GM06990 (cell line): ENCODE measurements around the gene KIAA0040.

ENCODE experiments used
- DNase-seq: peaks from one replicate; pipeline ENCODE4 v3.0.0-alpha.2; 2011; ENCODE audit not compliant: insufficient read length; ENCODE audit errors: extremely low read depth
- H3K27me3 ChIP-seq: replicated peaks from 2 replicates; pipeline ENCODE4 v1.6.0; 2011; ENCODE audit warnings: low read length; ENCODE audit not compliant: control insufficient read depth, insufficient read depth
- H3K36me3 ChIP-seq: 2 replicates; pipeline ENCODE4 v1.5.1; 2011; ENCODE audit warnings: low read length; ENCODE audit not compliant: control insufficient read depth, insufficient read depth
- H3K4me3 ChIP-seq: replicated peaks from 2 replicates; pipeline ENCODE4 v1.5.1; 2011; ENCODE audit warnings: low read depth, mild to moderate bottlenecking, control low read depth, low read length
- CTCF ChIP-seq: IDR thresholded peaks from 2 replicates; pipeline ENCODE4 v1.5.1; 2011; ENCODE audit warnings: low read length, control low read depth, mild to moderate bottlenecking, inconsistent platforms; ENCODE audit not compliant: insufficient read depth, poor library complexity, severe bottlenecking

KIAA0040 gene

DNA sequence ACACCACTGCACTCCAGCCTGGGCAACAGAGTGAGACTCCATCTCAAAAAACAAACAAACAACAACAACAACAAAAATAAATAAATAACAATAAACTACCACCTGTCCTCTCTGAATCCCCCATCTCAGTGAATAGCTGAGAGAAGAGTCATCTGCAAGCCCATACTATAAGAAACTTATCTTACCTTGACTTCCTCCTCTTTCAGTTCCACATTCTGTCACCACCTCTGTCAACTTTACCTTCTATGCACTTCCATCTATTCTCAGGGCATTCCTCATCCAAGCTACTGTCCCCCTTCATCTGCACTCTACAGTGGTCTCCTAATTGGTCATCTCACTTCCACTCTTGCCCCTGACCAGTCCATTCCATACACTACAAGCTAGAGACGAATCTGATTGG is 58.1 kb downstream of the KIAA0040 start:
- no peaks in the 10 kb centered on the region for H3K36me3 ChIP-seq
- TF ChIP-seq CTCF = no peak
- no peak for DNase-seq
- H3K4me3 ChIP-seq = no peak overlapping the region
- H3K27me3 ChIP-seq = no peaks in the 10 kb centered on the region

- Histone ChIP-seq H3K36me3 (no peaks in the 10 kb centered on the region), H3K27me3 (no peaks in the 10 kb centered on the region), H3K4me3 (no peak overlapping the region)
- DNase-seq = no peak
- no peak for TF ChIP-seq CTCF
Measured at GRCh38 chr1:175133673-175134435, 58.7 kb downstream of the KIAA0040 start.

GRCh38 chr1:175132436-175132835 is 60.1 kb downstream of the KIAA0040 start:
- TF ChIP-seq CTCF = no peak
- DNase-seq = no peak
- no peaks in the 10 kb centered on the region for H3K27me3 ChIP-seq
- H3K36me3 ChIP-seq = no peaks in the 10 kb centered on the region
- no peak overlapping the region for H3K4me3 ChIP-seq

GRCh38 chr1:175131095-175131494 is 61.5 kb downstream of the KIAA0040 start:
- no peak for TF ChIP-seq CTCF
- DNase-seq = no peak
- Histone ChIP-seq H3K36me3 (no peaks in the 10 kb centered on the region), H3K27me3 (no peaks in the 10 kb centered on the region), H3K4me3 (no peak overlapping the region)

GRCh38 chr1:175130649-175131045 is 61.9 kb downstream of the KIAA0040 start:
- TF ChIP-seq CTCF = no peak
- no peaks in the 10 kb centered on the region for H3K36me3 ChIP-seq
- no peak overlapping the region for H3K4me3 ChIP-seq
- DNase-seq = no peak
- no peaks in the 10 kb centered on the region for H3K27me3 ChIP-seq
